ENCODE measurements around the gene TSC1. TPM values are rescaled to one million over a fixed set of nuclear protein-coding genes. Genes with fewer than 3 reads are reported as not detected.

TSC1 gene
- total and polyA plus RNA-seq, 2 donors from 2014 or later: 13.1 to 45.4 TPM

- H3K4me1 ChIP-seq (ENCODE audit: control insufficient read depth in 2 of 3, insufficient read depth in 2 of 3, low read depth in 1 of 3, low read length in 3 of 3): peaks cover 2 to 8% (median 7%) of the 10 kb centered on the region in 3 donors
- no peaks in the 10 kb centered on the region for H3K27me3 ChIP-seq (ENCODE audit: control insufficient read depth, insufficient read depth, low read length)
- TF ChIP-seq, protein P1, sequence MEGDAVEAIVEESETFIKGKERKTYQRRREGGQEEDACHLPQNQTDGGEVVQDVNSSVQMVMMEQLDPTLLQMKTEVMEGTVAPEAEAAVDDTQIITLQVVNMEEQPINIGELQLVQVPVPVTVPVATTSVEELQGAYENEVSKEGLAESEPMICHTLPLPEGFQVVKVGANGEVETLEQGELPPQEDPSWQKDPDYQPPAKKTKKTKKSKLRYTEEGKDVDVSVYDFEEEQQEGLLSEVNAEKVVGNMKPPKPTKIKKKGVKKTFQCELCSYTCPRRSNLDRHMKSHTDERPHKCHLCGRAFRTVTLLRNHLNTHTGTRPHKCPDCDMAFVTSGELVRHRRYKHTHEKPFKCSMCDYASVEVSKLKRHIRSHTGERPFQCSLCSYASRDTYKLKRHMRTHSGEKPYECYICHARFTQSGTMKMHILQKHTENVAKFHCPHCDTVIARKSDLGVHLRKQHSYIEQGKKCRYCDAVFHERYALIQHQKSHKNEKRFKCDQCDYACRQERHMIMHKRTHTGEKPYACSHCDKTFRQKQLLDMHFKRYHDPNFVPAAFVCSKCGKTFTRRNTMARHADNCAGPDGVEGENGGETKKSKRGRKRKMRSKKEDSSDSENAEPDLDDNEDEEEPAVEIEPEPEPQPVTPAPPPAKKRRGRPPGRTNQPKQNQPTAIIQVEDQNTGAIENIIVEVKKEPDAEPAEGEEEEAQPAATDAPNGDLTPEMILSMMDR (IDR thresholded peaks at IDR 0.05; ENCODE audit: borderline replicate concordance, extremely low read depth, insufficient read depth): no peak
- peak in 4 of 5 donors; percentile 31 to 66 (median 54) for DNase-seq
- intact Hi-C loops (cut with DNase I): no loop called here
- H3K4me3 ChIP-seq (ENCODE audit: low read length in 3 of 3): no peak overlapping the region
- no peak for FAIRE-seq
- H3K9me3 ChIP-seq (ENCODE audit: control insufficient read depth in 2 of 3, insufficient read depth in 1 of 3, low read length in 3 of 3): no peaks in the 10 kb centered on the region
- H3K9ac ChIP-seq (ENCODE audit: low read length in 3 of 3): no peak overlapping the region
- no peak overlapping the region for H3K27ac ChIP-seq (ENCODE audit: low read depth in 2 of 2, low read length in 2 of 2)
- no peaks in the 10 kb centered on the region for H3K36me3 ChIP-seq (ENCODE audit: control insufficient read depth in 2 of 3, insufficient read depth in 3 of 3, low read length in 3 of 3)
Observed at GRCh38 chr9:132946631-132947295, 2.3 kb upstream of the TSC1 start.

- DNase-seq (no peak), FAIRE-seq (no peak)
- Histone ChIP-seq H3K4me1 (ENCODE audit: control insufficient read depth in 2 of 3, insufficient read depth in 2 of 3, low read depth in 1 of 3, low read length in 3 of 3) (peaks cover 2 to 8% (median 7%) of the 10 kb centered on the region in 3 donors), H3K9ac (ENCODE audit: low read length in 3 of 3) (peak overlapping the region in 1 of 3 donors; percentile 20), H3K27me3 (ENCODE audit: control insufficient read depth, insufficient read depth, low read length) (no peaks in the 10 kb centered on the region), H3K9me3 (ENCODE audit: control insufficient read depth in 2 of 3, insufficient read depth in 1 of 3, low read length in 3 of 3) (no peaks in the 10 kb centered on the region), H3K4me3 (ENCODE audit: low read length in 3 of 3) (no peak overlapping the region), H3K36me3 (ENCODE audit: control insufficient read depth in 2 of 3, insufficient read depth in 3 of 3, low read length in 3 of 3) (no peaks in the 10 kb centered on the region), H3K27ac (ENCODE audit: low read depth in 2 of 2, low read length in 2 of 2) (no peak overlapping the region)
- intact Hi-C loops (cut with DNase I): no loop called here
- TF ChIP-seq, protein P1 (IDR thresholded peaks at IDR 0.05; ENCODE audit: borderline replicate concordance, extremely low read depth, insufficient read depth): no peak
Observed at GRCh38 chr9:132946211-132946610, 1.8 kb upstream of the TSC1 start.

DNA sequence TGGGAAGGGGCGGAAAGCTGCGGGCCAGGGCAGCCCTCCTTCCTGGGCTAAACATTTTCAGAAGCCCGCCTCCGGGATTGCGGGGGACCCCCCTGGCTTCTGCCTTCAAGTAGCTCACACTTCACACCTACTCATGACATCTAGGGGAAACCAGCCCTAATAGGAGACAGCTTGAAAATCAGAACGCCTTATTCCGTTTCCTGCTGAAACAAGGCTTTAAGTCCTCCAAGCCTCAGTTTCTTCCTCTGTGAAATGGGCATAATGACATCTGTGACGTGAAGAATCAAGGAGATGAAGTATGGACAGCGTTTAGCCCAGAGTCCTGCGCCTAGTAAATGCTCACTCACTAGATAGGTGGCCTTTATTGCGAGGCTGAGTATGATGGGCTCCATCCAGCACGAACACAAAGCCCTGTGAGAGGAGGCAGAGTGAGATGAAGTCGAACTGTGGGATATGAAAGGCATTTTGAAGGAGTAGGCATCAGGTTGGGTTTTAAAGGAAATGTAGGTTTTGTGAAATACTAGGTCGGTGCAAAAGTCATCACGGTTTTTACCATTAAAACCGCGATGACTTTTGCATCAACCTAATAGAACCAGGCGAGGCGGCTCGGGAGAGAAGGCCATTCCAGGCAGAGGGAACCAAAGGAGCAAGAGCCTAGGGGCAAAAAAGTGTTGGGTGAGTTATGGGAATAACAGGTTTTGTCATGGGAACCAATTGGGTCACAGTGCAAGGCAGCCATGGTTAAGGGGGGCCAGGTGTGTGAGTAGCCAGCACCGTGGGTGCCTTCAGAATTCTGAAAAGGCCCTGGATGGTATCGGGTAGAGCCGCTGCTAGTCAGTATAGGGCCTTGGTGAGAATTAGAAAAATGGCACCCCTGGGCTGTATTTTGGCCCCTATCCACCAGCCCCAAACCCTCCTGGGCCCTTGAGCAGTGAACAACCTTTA is 1.0 kb upstream of the TSC1 start:
- no peaks in the 10 kb centered on the region for H3K36me3 ChIP-seq (ENCODE audit: control insufficient read depth in 2 of 3, insufficient read depth in 3 of 3, low read length in 3 of 3)
- TF ChIP-seq, protein P1 (IDR thresholded peaks at IDR 0.05; ENCODE audit: borderline replicate concordance, extremely low read depth, insufficient read depth): no peak
- H3K27me3 ChIP-seq (ENCODE audit: control insufficient read depth, insufficient read depth, low read length): no peaks in the 10 kb centered on the region
- H3K4me1 ChIP-seq (ENCODE audit: control insufficient read depth in 2 of 3, insufficient read depth in 2 of 3, low read depth in 1 of 3, low read length in 3 of 3): peaks cover 2 to 8% (median 8%) of the 10 kb centered on the region in 3 donors
- no peaks in the 10 kb centered on the region for H3K9me3 ChIP-seq (ENCODE audit: control insufficient read depth in 2 of 3, insufficient read depth in 1 of 3, low read length in 3 of 3)
- intact Hi-C loops (cut with DNase I): no loop called here
- peak overlapping the region; percentile 40 to 90 (median 61) for H3K4me3 ChIP-seq (ENCODE audit: low read length in 3 of 3)
- peak overlapping the region; percentile 99 for H3K27ac ChIP-seq (ENCODE audit: low read depth in 2 of 2, low read length in 2 of 2)
- peak in 1 of 5 donors; percentile 43 for DNase-seq
- no peak for FAIRE-seq
- H3K9ac ChIP-seq (ENCODE audit: low read length in 3 of 3): peak overlapping the region in 2 of 3 donors; percentile 20 to 83
